Inferior parietal cortex (tissue), 1 donor: ENCODE data around the gene SEC23IP.
"Not testable (repeated sequence)": the region's sequence is repeated elsewhere in the genome, so short reads cannot be mapped to it uniquely, and the experiment has no call there.

Experiments
- DNase-seq: peaks from one replicate; pipeline ENCODE4 v3.0.0-alpha.2; 2016; ENCODE audit errors: extremely low spot score

The SEC23IP gene

GRCh38 chr10:119883901-119884611, 8.5 kb upstream of the SEC23IP start:
- DNase-seq, result not testable (repeated sequence)

DNA sequence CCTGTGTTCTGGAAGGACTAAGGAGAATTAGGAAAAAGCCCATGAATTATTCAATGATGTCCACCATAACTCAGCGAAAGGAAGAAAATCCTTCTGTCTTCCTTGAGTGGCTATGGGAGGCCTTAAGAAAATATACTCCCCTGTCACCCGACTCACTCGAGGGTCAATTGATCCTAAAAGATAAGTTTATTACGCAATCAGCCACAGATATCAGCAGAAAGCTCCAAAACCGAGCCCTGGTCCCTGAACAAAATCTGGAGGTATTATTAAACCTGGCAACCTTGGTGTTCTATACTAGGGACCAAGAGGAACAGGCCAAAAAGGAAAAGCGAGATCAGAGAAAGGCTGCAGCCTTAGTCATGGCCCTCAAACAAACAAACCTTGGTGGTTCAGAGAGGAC, 6.5 kb upstream of the SEC23IP start:
- DNase-seq, result not testable (repeated sequence)

GRCh38 chr10:119888715-119889114, 3.8 kb upstream of the SEC23IP start:
- DNase-seq, result not testable (repeated sequence)

- DNase-seq, result not testable (repeated sequence)
Observed at GRCh38 chr10:119889201-119889600, 3.3 kb upstream of the SEC23IP start.

DNA sequence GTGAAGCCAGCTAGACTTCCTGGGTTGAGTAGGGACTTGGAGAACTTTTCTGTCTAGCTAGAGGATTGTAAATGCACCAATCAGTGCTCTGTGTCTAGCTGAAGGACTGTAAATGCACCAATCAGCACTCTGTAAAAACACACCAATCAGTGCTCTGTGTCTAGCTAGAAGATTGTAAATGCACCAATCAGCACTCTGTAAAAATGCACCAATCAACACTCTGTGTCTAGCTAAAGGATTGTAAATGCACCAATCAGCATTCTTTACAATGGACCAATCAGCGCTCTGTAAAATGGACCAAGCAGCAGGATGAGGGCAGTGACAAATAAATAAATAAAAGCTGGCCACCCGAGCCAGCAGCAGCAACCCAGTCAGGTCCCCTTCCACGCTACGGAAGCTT, 2.2 kb upstream of the SEC23IP start:
- DNase-seq, result not testable (repeated sequence)

DNA sequence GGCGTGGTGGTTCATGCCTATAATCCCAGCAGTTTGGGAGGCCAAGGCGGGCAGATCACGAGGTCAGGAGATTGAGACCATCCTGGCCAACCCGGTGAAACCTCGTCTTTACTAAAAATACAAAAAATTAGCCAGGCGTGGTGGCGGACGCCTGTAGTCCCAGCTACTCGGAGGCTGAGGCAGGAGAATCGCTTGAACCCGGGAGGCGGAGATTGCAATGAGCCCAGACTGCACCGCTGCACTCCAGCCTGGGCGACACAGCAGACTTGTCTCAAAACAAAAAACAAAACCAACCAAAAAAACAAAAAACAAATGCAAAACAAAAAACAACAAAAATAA, 712 bp upstream of the SEC23IP start:
- DNase-seq, result not testable (repeated sequence)

DNA sequence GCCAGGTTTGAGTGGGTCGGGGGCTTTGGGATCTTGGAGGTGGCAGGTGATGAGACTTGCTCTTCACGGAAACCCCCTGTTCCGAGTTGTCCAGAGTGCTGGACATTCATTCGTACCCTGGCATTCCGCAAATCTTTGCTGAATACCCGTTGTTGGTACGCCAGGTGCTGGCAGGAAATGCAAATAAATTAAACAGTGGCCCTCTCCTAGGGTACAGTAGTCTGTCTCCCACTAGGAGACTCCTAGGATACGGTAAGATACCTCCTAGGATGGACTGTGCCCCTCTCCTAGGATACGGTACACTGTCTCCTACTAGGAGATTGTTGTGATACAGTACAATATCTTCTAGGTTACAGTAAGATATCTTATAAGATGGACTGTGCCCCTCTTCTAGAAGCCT, 544 bp downstream of the SEC23IP start:
- DNase-seq, result no peak

DNA sequence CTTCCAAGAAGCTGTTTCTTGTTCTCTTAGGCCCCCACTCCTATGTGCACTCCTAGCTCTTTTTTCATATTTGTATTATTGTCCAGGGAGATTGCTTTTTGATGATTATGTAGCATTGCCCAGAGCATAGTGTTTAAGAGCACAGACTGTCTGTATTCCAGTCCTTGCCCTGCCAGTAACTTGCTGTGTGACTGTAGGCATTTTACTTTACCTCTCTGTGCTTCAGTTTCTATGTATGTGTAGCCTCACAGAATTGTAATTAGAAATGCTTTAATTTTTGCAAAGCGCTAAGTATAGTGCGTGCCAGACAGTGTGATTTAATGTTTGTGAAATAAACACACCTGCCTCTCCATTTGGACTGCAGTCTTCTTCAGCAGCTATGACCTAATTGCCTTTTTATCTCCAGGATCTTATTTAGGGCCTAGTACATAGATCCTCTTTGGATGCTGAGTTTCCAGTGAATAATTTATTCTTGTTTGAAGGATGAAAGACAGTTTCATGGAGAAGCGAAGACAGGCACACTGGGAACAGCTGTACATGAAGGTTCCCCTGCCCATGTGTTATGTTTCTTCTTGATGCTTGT, 1.4 kb downstream of the SEC23IP start:
- DNase-seq, result no peak

- no peak for DNase-seq
Observed at GRCh38 chr10:119896061-119896655, 3.6 kb downstream of the SEC23IP start.

GRCh38 chr10:119896937-119897770, 4.6 kb downstream of the SEC23IP start:
- peak; percentile 8 for DNase-seq

DNA sequence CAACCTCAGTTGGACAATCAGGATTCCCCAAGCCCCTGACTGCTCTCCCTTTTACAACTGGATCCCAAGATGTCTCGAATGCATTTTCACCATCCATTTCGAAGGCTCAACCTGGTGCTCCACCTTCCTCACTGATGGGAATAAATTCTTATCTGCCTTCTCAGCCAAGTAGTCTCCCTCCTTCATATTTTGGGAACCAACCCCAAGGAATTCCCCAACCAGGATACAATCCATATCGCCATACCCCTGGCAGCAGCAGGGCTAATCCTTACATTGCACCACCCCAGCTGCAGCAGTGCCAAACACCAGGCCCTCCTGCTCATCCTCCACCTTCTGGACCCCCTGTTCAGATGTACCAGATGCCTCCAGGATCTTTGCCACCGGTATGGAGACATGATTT, 6.0 kb downstream of the SEC23IP start:
- no peak for DNase-seq

DNA sequence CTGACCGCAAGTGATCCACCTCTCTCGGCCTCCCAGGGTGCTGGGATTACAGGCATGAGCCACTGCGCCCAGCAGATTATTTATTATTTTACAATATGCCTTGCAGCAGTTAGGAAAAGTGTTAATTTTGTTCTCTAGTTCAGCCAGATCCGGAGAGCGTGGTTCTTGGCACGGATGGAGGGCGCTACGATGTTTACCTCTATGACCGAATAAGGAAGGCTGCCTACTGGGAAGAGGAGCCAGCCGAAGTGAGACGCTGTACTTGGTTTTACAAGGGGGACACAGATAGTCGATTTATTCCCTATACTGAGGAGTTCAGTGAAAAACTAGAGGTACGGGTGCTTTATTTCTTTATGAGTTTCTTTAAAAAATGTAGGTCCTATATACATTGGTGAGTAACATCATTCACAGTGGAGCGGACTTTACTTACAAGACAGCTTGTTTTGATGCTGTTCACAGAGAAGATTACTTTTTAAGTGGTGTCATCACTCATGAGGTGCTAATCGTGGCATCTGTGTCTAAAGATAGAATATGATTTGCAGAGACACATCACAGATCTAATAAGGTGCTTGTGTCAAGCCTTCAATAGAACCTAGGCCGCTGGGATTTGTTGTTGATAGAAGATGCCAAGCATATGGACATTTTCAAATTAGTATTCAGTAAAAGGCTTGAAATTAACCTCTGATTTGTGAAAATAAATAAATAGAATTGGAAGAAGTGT, 11.6 kb downstream of the SEC23IP start:
- no peak for DNase-seq

- not testable (repeated sequence) for DNase-seq
Observed at GRCh38 chr10:119907695-119908094, 15.2 kb downstream of the SEC23IP start.

GRCh38 chr10:119908166-119908565, 15.6 kb downstream of the SEC23IP start:
- DNase-seq, result no peak

DNA sequence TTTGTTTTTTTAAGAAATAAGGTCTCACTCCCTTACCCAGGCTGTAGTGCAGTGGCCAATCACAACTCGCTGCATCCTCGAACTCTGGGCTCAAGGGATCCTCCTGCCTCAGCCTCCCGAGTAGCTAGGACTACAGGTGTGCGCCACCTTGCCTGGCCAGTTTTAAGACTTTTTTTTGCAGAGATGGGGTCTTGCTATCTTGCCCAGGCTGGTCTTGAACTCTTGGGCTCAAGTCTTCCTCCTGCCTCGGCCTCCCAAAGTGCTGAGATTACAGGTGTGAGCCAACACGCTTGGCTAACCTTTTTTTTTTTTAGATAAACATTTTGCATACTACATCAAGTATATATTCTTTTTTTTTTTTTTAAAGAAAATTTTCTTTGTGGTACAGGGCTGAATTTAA, 18.2 kb downstream of the SEC23IP start:
- no peak for DNase-seq

GRCh38 chr10:119917777-119918176, 25.2 kb downstream of the SEC23IP start:
- DNase-seq, result no peak

GRCh38 chr10:119919271-119919670, 26.7 kb downstream of the SEC23IP start:
- no peak for DNase-seq

- DNase-seq, result no peak
Observed at GRCh38 chr10:119919826-119920225, 27.3 kb downstream of the SEC23IP start.

- no peak for DNase-seq
Observed at GRCh38 chr10:119928411-119928810, 35.9 kb downstream of the SEC23IP start.

GRCh38 chr10:119931871-119932270, 39.3 kb downstream of the SEC23IP start:
- DNase-seq, result no peak

GRCh38 chr10:119932631-119933030, 40.1 kb downstream of the SEC23IP start:
- DNase-seq, result no peak

DNA sequence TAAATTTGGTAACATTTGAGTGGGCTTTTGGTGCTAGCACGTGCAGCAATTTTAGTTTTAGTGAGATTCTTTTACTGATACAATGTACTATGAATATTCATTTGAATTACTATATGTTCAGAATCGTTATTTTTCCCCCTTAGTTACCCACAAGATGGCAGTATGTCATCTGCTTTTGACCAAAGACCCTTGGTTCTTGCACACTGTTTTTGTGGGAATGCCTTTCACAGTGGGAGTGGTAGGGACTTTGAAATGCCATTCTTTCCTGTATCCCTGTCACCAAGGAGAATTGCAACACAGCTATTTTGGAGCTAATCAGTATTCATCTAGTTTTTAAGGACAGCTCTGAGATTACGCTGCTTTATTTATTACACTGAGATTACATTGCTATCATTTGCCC, 40.6 kb downstream of the SEC23IP start:
- DNase-seq, result peak; percentile 51
